Neural progenitor cell (in vitro differentiated cells): Measurements from ENCODE around the gene GNG12.

Experiments
- CTCF ChIP-seq: fragments of 200-600 bp; sonication (generic); IDR thresholded peaks from 2 replicates; pipeline ENCODE4 v1.5.1; 2017; ENCODE audit warnings: antibody characterized with exemption, mild to moderate bottlenecking
- EZH2 ChIP-seq: fragments of 200-600 bp; sonication (generic); IDR thresholded peaks from 2 replicates; pipeline ENCODE4 v1.6.1; 2017; ENCODE audit warnings: antibody characterized with exemption, mild to moderate bottlenecking, moderate library complexity

DNA sequence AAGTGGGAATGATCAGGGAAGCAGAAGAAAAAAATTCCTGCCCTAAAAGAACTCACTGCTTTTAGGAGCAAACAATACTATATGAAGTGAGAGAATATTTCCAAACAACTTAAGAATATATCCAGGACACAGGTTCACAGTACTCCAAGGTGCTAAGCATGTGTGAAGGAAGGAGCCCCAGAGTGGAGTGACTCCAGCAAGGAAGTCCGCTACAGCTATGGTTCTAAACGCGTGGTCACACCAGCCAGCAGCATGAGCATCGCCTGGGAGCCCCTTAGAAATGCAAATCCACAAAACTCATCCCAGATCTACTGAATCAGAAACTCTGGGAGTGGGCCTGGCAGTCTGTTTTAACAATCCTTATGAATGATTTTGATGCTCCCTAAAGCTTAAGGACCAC is 112.2 kb downstream of the GNG12 start:
- TF ChIP-seq CTCF (no peak), EZH2 (no peak)
